Measurements from ENCODE around the gene LMBR1L.

LMBR1L gene

GRCh38 chr12:49109641-49110463 is 795 bp downstream of the LMBR1L start:
- no peak for DNase-seq

- no peak for DNase-seq
Measured at GRCh38 chr12:49108958-49109404, 1.7 kb downstream of the LMBR1L start.

- DNase-seq, result no peak
Measured at GRCh38 chr12:49105504-49106084, 5.1 kb downstream of the LMBR1L start.

GRCh38 chr12:49104822-49105221 is 5.8 kb downstream of the LMBR1L start:
- DNase-seq, result no peak

GRCh38 chr12:49100380-49100779 is 10.3 kb downstream of the LMBR1L start:
- no peak for DNase-seq

- no peak for DNase-seq
Measured at GRCh38 chr12:49098703-49099102, 11.9 kb downstream of the LMBR1L start.

- DNase-seq, result no peak
Measured at GRCh38 chr12:49098035-49098451, 12.6 kb downstream of the LMBR1L start.

GRCh38 chr12:49097381-49097780 is 13.3 kb downstream of the LMBR1L start:
- no peak for DNase-seq

- DNase-seq, result no peak
Measured at GRCh38 chr12:49094975-49095365, 15.7 kb downstream of the LMBR1L start.

- DNase-seq, result no peak
Measured at GRCh38 chr12:49094160-49094974, 16.3 kb downstream of the LMBR1L start, which contains the start of gene DHH. DHH (minus strand) TSS chr12:49094801; CDS start chr12:49094512, 289 bp downstream.

- DNase-seq, result no peak
Measured at GRCh38 chr12:49093792-49094159, 16.9 kb downstream of the LMBR1L start.

GRCh38 chr12:49092816-49093406 is 17.7 kb downstream of the LMBR1L start:
- no peak for DNase-seq

GRCh38 chr12:49092086-49092815 is 18.4 kb downstream of the LMBR1L start:
- DNase-seq, result no peak

GRCh38 chr12:49091836-49092085 is 18.9 kb downstream of the LMBR1L start:
- no peak for DNase-seq

GRCh38 chr12:49091056-49091835 is 19.4 kb downstream of the LMBR1L start:
- DNase-seq, result no peak

GRCh38 chr12:49089821-49090773 is 20.6 kb downstream of the LMBR1L start:
- no peak for DNase-seq

- no peak for DNase-seq
Measured at GRCh38 chr12:49088932-49089330, 21.7 kb downstream of the LMBR1L start.

- peak; percentile 53 for DNase-seq
Measured at GRCh38 chr12:49088150-49088931, 22.3 kb downstream of the LMBR1L start.

GRCh38 chr12:49086116-49086515 is 24.5 kb downstream of the LMBR1L start:
- DNase-seq, result no peak

- DNase-seq, result no peak
Measured at GRCh38 chr12:49084438-49084837, 26.2 kb downstream of the LMBR1L start.

Data from NCI-H345 (cell line).